GM12878 (cell line): ENCODE measurements around the gene ADAM23. TPM values are rescaled to one million over a fixed set of nuclear protein-coding genes. Genes with fewer than 3 reads are reported as not detected.

Experiments used
- ATAC-seq: fragments of 200-7000 bp; cut with Tn5 transposase; 3 replicates; pipeline ENCODE4 v1.9.1; 2020; ENCODE audit warnings: mild to moderate bottlenecking, moderate library complexity
- BruUV-seq: library from RNA; stranded (reverse); fragments of 400-500 nt; replicated peaks from 2 replicates; lab custom pipeline; 2021; lab: Mats Ljungman, UMichigan
- CTCF ChIA-PET: fragments of 300-600 bp; sonication (Branson Sonifier 250); formaldehyde crosslinking; extraction: SDS; loops from one replicate; lab custom pipeline; 2021; ENCODE audit warnings: inconsistent platforms; lab: Yijun Ruan, JAX
- POLR2A ChIA-PET: fragments of 350-600 bp; formaldehyde crosslinking; extraction: SDS; loops from one replicate; lab custom pipeline; 2021; ENCODE audit warnings: inconsistent platforms; lab: Charles Lee
- RAD21 ChIA-PET: fragments of 300-600 bp; sonication (Branson Sonifier 250); formaldehyde crosslinking; loops from one replicate; lab custom pipeline; 2023; ENCODE audit warnings: antibody characterized with exemption; ENCODE audit not compliant: unreplicated experiment; lab: Charles Lee
- SMC1A ChIA-PET: fragments of 300-600 bp; sonication (Branson Sonifier 250); formaldehyde crosslinking; loops from one replicate; lab custom pipeline; 2023; ENCODE audit not compliant: unreplicated experiment, uncharacterized antibody; lab: Charles Lee
- DNase-seq: peaks from one replicate; pipeline ENCODE4 v3.0.0-alpha.2; 2011; ENCODE audit warnings: low read depth, low spot score
- FAIRE-seq: peaks from 3 replicates; lab custom pipeline; 2011; peaks lifted over from hg19 to GRCh38; lab: Jason Lieb, UNC
- H2AFZ ChIP-seq: 2 replicates; pipeline ENCODE4 v1.6.0; 2011; ENCODE audit warnings: low read depth, low read length, control low read depth; ENCODE audit not compliant: control insufficient read depth
- H3K27ac ChIP-seq: 2 replicates; pipeline ENCODE4 v1.5.1; 2011; ENCODE audit warnings: control low read depth; ENCODE audit not compliant: control insufficient read depth, insufficient read depth
- H3K27me3 ChIP-seq, 2 experiments: replicated peaks in 1 of 2; 2 replicates each; pipeline versions ENCODE4 v1.6.0 to v1.6.1; 2011; ENCODE audit warnings: low read length in 1 of 2; ENCODE audit not compliant: control insufficient read depth in 2 of 2, insufficient read depth in 2 of 2
- H3K36me3 ChIP-seq, 2 experiments: 2 replicates each; pipeline ENCODE4 v1.5.1; 2011; ENCODE audit warnings: low read length in 1 of 2; ENCODE audit not compliant: control insufficient read depth in 2 of 2, insufficient read depth in 2 of 2
- H3K4me1 ChIP-seq: 2 replicates; pipeline ENCODE4 v1.6.1; 2011; ENCODE audit warnings: mild to moderate bottlenecking, low read length, moderate library complexity, mixed read lengths; ENCODE audit not compliant: control insufficient read depth, insufficient read depth
- H3K4me2 ChIP-seq: 2 replicates; pipeline ENCODE4 v1.6.0; 2011; ENCODE audit warnings: control low read depth; ENCODE audit not compliant: control insufficient read depth, insufficient read depth
- H3K4me3 ChIP-seq: fragments of 200-600 bp; sonication (generic); 2 replicates; pipeline ENCODE4 v1.5.1; 2016
- H3K79me2 ChIP-seq: 2 replicates; pipeline ENCODE4 v1.6.0; 2011; ENCODE audit warnings: low read length; ENCODE audit not compliant: control insufficient read depth, insufficient read depth
- H3K9ac ChIP-seq: 2 replicates; pipeline ENCODE4 v1.8.0; 2011; ENCODE audit warnings: low read length, control low read depth, mixed read lengths; ENCODE audit not compliant: control insufficient read depth, insufficient read depth
- H3K9me3 ChIP-seq: replicated peaks from 3 replicates; pipeline ENCODE4 v1.5.1; 2011; ENCODE audit warnings: mild to moderate bottlenecking, low read length; ENCODE audit not compliant: control insufficient read depth, insufficient read depth
- H4K20me1 ChIP-seq: 2 replicates; pipeline ENCODE4 v1.6.0; 2011; ENCODE audit not compliant: control insufficient read depth, insufficient read depth
- ATF7 ChIP-seq: fragments of 450-650 bp; IDR thresholded peaks from 2 replicates; pipeline ENCODE4 v1.6.1; 2016; ENCODE audit warnings: low read depth, mild to moderate bottlenecking
- BCL11A ChIP-seq: IDR thresholded peaks from 2 replicates; pipeline ENCODE4 v1.6.1; 2011; ENCODE audit warnings: low read depth, low read length
- ESRRA ChIP-seq: IDR thresholded peaks from 2 replicates; pipeline ENCODE4 v1.6.1; 2012; ENCODE audit warnings: mild to moderate bottlenecking, low read length, improper control_type of control experiment
- HDGF ChIP-seq: fragments of 450-650 bp; IDR thresholded peaks from 2 replicates; pipeline ENCODE4 v1.6.1; 2016; ENCODE audit warnings: antibody characterized with exemption
- KAT2A ChIP-seq: conservative IDR thresholded peaks from 2 replicates; pipeline ENCODE4 v1.6.1; 2011; ENCODE audit warnings: low read depth, low read length; ENCODE audit not compliant: control insufficient read depth
- MYB ChIP-seq: fragments of 150-350 bp; IDR thresholded peaks from 2 replicates; pipeline ENCODE4 v1.6.1; 2014; ENCODE audit warnings: mild to moderate bottlenecking, low read depth, low read length, borderline replicate concordance
- RAD51 ChIP-seq: fragments of 450-650 bp; IDR thresholded peaks from 2 replicates; pipeline ENCODE4 v1.6.1; 2016; ENCODE audit warnings: moderate library complexity, mild to moderate bottlenecking, inconsistent platforms
- RCOR1 ChIP-seq: conservative IDR thresholded peaks from 2 replicates; pipeline ENCODE4 v1.6.1; 2012; ENCODE audit warnings: low read depth, low read length, improper control_type of control experiment
- SMAD5 ChIP-seq: IDR thresholded peaks from 2 replicates; pipeline ENCODE4 v1.6.1; 2016; ENCODE audit warnings: antibody characterized with exemption, low read depth
- SMARCA5 ChIP-seq: fragments of 450-650 bp; IDR thresholded peaks from 2 replicates; pipeline ENCODE4 v1.6.1; 2017; ENCODE audit warnings: mild to moderate bottlenecking
- TAF1 ChIP-seq: IDR thresholded peaks from 2 replicates; pipeline ENCODE4 v1.6.1; 2011; ENCODE audit warnings: mild to moderate bottlenecking, low read depth, low read length, borderline replicate concordance
- WGBS: methylation state at CpG from one replicate; pipeline ENCODE4 v1.1.6; 2016; ENCODE audit warnings: low lambda C conversion rate; ENCODE audit not compliant: insufficient replicate concordance, insufficient coverage; ENCODE audit errors: missing lambda C conversion rate; 5-methylcytosine and 5-hydroxymethylcytosine counted together
- in situ Hi-C: fragments of 300-500 bp; cut with MboI; formaldehyde crosslinking; loops from 9 replicates; pipeline ENCODE4 v1.14.3; 2018; ENCODE audit warnings: mixed read lengths
- intact Hi-C: fragments of 100-400 bp; cut with micrococcal nuclease; formaldehyde crosslinking; loops from one replicate; pipeline ENCODE4 v1.14.2; 2022; ENCODE audit not compliant: unreplicated experiment
- polyA plus RNA-seq, 11 experiments: library from polyadenylated mRNA; depleted of rRNA in 4 of 11; unstranded in 6 of 11; stranded (reverse) in 5 of 11; fragments of >200 nt; fragmentation: Nextera tagmentation in 4 of 11; fragmentation: Illumina TruSeq in 1 of 11; extraction: Ambion mirVana in 4 of 11; extraction: Trizol in 1 of 11; gene quantifications; 1 replicate in 1 of 11; 2 replicates in 10 of 11; pipeline versions ENCODE4 v1.2.1 to v1.2.3, GENCODE V29; 2011 to 2016; ENCODE audit warnings: inconsistent platforms in 2 of 11, missing spikeins in 2 of 11, low read depth in 1 of 11
- total RNA-seq, 4 experiments: library from RNA; depleted of rRNA in 3 of 4; stranded (reverse); fragments of >200 nt in 3 of 4; fragmentation: Illumina TruSeq in 1 of 4; extraction: Trizol in 1 of 4; gene quantifications; 2 replicates each; pipeline versions ENCODE4 v1.2.1 to v1.2.3, GENCODE V29; 2013 to 2021
- TF ChIP-seq, protein P1 (sequence below): fragments of 450-650 bp; IDR thresholded peaks from 2 replicates; pipeline ENCODE4 v1.6.1; 2018; ENCODE audit warnings: borderline replicate concordance, mild to moderate bottlenecking; ENCODE audit not compliant: partially characterized antibody
- TF ChIP-seq, protein P2 (sequence below): fragments of 450-650 bp; IDR thresholded peaks from 2 replicates; pipeline ENCODE4 v1.6.1; 2016; ENCODE audit warnings: mild to moderate bottlenecking
- TF ChIP-seq, protein P3 (sequence below): IDR thresholded peaks from 2 replicates; pipeline ENCODE4 v1.6.1; 2012; ENCODE audit warnings: improper control_type of control experiment, low read depth, low read length; ENCODE audit not compliant: insufficient replicate concordance

The ADAM23 gene
- total and polyA plus RNA-seq, 10 of the 15 experiments (the other 5 are each of a cell fraction or from before 2014, with no cell fraction given): 5.7 to 41.8 (median 15.6) TPM

DNA sequence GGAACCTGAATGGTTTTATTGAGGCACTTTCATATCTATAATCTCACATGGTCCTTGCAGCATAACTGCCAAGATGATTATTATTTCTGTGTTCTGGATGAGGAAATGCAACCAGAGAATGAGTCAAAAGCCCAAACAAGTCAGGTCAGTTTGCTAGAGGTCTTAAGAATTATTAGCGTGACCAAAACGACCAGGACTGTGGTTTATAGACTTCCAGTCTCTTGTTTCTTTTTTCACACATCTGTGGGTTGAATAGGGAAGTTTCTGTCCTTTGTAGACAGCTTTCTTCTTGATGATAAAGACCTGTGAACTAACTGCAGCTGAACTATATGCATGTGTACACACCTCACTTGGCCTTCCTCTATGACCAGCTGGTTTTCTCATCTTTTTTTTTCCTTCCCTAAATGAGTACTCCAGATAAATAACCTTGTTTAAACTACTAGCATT is 13.9 kb downstream of the ADAM23 start:
- CTCF ChIA-PET: interaction anchor here (0.9 to 2.3 kb wide), 6 partner anchors 9 to 101 kb away, joined by 3 to 6 read pairs (median 3); no protein-coding TSS in a partner anchor
- WGBS: 0% methylated on average over 2 of the region's 2 CpGs
- no peak for TF ChIP-seq HDGF
- peak; percentile 74 for TF ChIP-seq ATF7
- TF ChIP-seq, protein P1, sequence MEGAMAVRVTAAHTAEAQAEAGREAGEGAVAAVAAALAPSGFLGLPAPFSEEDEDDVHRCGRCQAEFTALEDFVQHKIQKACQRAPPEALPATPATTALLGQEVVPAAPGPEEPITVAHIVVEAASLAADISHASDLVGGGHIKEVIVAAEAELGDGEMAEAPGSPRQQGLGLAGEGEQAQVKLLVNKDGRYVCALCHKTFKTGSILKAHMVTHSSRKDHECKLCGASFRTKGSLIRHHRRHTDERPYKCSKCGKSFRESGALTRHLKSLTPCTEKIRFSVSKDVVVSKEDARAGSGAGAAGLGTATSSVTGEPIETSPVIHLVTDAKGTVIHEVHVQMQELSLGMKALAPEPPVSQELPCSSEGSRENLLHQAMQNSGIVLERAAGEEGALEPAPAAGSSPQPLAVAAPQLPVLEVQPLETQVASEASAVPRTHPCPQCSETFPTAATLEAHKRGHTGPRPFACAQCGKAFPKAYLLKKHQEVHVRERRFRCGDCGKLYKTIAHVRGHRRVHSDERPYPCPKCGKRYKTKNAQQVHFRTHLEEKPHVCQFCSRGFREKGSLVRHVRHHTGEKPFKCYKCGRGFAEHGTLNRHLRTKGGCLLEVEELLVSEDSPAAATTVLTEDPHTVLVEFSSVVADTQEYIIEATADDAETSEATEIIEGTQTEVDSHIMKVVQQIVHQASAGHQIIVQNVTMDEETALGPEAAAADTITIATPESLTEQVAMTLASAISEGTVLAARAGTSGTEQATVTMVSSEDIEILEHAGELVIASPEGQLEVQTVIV: no peak
- peak; percentile 81 for TF ChIP-seq BCL11A
- TF ChIP-seq, protein P2, sequence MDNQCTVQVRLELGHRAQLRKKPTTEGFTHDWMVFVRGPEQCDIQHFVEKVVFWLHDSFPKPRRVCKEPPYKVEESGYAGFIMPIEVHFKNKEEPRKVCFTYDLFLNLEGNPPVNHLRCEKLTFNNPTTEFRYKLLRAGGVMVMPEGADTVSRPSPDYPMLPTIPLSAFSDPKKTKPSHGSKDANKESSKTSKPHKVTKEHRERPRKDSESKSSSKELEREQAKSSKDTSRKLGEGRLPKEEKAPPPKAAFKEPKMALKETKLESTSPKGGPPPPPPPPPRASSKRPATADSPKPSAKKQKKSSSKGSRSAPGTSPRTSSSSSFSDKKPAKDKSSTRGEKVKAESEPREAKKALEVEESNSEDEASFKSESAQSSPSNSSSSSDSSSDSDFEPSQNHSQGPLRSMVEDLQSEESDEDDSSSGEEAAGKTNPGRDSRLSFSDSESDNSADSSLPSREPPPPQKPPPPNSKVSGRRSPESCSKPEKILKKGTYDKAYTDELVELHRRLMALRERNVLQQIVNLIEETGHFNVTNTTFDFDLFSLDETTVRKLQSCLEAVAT: 0 out of 2 replicates have a peak, but pooled peaks have one; percentile 69
- no peak for TF ChIP-seq RAD51
- TF ChIP-seq, protein P3, sequence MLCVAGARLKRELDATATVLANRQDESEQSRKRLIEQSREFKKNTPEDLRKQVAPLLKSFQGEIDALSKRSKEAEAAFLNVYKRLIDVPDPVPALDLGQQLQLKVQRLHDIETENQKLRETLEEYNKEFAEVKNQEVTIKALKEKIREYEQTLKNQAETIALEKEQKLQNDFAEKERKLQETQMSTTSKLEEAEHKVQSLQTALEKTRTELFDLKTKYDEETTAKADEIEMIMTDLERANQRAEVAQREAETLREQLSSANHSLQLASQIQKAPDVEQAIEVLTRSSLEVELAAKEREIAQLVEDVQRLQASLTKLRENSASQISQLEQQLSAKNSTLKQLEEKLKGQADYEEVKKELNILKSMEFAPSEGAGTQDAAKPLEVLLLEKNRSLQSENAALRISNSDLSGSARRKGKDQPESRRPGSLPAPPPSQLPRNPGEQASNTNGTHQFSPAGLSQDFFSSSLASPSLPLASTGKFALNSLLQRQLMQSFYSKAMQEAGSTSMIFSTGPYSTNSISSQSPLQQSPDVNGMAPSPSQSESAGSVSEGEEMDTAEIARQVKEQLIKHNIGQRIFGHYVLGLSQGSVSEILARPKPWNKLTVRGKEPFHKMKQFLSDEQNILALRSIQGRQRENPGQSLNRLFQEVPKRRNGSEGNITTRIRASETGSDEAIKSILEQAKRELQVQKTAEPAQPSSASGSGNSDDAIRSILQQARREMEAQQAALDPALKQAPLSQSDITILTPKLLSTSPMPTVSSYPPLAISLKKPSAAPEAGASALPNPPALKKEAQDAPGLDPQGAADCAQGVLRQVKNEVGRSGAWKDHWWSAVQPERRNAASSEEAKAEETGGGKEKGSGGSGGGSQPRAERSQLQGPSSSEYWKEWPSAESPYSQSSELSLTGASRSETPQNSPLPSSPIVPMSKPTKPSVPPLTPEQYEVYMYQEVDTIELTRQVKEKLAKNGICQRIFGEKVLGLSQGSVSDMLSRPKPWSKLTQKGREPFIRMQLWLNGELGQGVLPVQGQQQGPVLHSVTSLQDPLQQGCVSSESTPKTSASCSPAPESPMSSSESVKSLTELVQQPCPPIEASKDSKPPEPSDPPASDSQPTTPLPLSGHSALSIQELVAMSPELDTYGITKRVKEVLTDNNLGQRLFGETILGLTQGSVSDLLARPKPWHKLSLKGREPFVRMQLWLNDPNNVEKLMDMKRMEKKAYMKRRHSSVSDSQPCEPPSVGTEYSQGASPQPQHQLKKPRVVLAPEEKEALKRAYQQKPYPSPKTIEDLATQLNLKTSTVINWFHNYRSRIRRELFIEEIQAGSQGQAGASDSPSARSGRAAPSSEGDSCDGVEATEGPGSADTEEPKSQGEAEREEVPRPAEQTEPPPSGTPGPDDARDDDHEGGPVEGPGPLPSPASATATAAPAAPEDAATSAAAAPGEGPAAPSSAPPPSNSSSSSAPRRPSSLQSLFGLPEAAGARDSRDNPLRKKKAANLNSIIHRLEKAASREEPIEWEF: no peak
- TF ChIP-seq SMARCA5: no peak
- TF ChIP-seq MYB: no peak
- TF ChIP-seq TAF1: no peak
- TF ChIP-seq SMAD5: no peak
- TF ChIP-seq RCOR1: 0 out of 2 replicates have a peak, but pooled peaks have one; percentile 40
- no peak for TF ChIP-seq ESRRA
- TF ChIP-seq KAT2A: no peak

More for the DNA sequence above, 13.9 kb downstream of the ADAM23 start:
- H3K36me3 ChIP-seq: no peaks in the 10 kb centered on the region
- no peaks in the 10 kb centered on the region; the same call in 2 of the 3 replicates for H3K9me3 ChIP-seq
- H3K79me2 ChIP-seq: no peaks in the 10 kb centered on the region
- H3K4me1 ChIP-seq: peaks cover 23% of the 10 kb centered on the region
- H3K27me3 ChIP-seq: no peaks in the 10 kb centered on the region
- BruUV-seq: no TSS peak
- SMC1A ChIA-PET: interaction anchor here (0.8 to 2.4 kb wide), 8 partner anchors 9 to 61 kb away, joined by 3 to 8 read pairs (median 5); no protein-coding TSS in a partner anchor
- RAD21 ChIA-PET: interaction anchor here (0.8 to 1.5 kb wide), 5 partner anchors 31 to 105 kb away, joined by 3 to 5 read pairs (median 3); no protein-coding TSS in a partner anchor
- peak; percentile 76 for FAIRE-seq
- no peak overlapping the region for H3K4me2 ChIP-seq
- peak; percentile 88 for ATAC-seq
- H2AFZ ChIP-seq: no peak overlapping the region
- no peak overlapping the region for H3K9ac ChIP-seq
- intact Hi-C loops (loop anchor here (10.0 kb wide), 1 partner anchor 292 kb away; no protein-coding TSS in a partner anchor), in situ Hi-C loops (no loop called here)
- peak; percentile 83 for DNase-seq
- no peak overlapping the region for H3K27ac ChIP-seq
- H3K4me3 ChIP-seq: no peak overlapping the region
- POLR2A ChIA-PET: interaction anchor here (1.2 to 2.2 kb wide), 2 partner anchors 12 to 33 kb away, joined by 3 to 7 read pairs; no protein-coding TSS in a partner anchor
- no peaks in the 10 kb centered on the region for H4K20me1 ChIP-seq
